Measurements from ENCODE around the gene CCDC141. TPM values are rescaled to one million over a fixed set of nuclear protein-coding genes. Genes with fewer than 3 reads are reported as not detected.

Gene CCDC141
- total RNA-seq, 1 donor from 2014 or later, result 25.7 TPM

DNA sequence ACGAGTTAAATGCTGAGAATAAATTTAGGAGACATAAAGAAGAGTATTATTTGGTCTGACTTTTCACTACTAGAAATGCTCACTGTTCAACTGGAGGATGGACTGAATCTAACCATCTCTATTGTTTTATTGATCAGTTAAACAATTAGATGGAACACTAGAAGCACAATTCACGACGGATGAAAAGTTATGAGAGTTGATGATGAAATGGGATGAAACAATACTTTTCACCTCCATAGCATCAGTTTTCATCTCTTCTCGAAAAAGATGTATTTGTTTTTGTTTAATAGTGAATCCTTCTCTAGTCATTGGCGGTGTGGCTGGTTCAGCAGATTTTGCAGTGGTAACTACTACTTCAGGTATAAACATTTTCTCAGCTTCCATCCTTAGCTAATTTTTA, 262.0 kb downstream of the CCDC141 start:
- no peaks in the 10 kb centered on the region for H3K4me1 ChIP-seq
- DNase-seq, result no peak
- H3K36me3 ChIP-seq, result no peaks in the 10 kb centered on the region
- H3K9me3 ChIP-seq, result no peaks in the 10 kb centered on the region
- intact Hi-C loops (cut with DNase I), result no loop called here
- H3K4me3 ChIP-seq, result no peak overlapping the region
- no peaks in the 10 kb centered on the region for H3K27me3 ChIP-seq
- no peak overlapping the region for H3K27ac ChIP-seq
- no peak for TF ChIP-seq CTCF (IDR thresholded peaks at IDR 0.05)
- no peak for ATAC-seq

GRCh38 chr2:178787155-178787554, 262.8 kb downstream of the CCDC141 start:
- no peak for TF ChIP-seq CTCF (IDR thresholded peaks at IDR 0.05)
- intact Hi-C loops (cut with DNase I), result no loop called here

GRCh38 chr2:178783889-178784288, 266.0 kb downstream of the CCDC141 start:
- DNase-seq (no peak), ATAC-seq (no peak)
- no peaks in the 10 kb centered on the region for H3K4me1 ChIP-seq
- intact Hi-C loops (cut with DNase I), result no loop called here
- no peaks in the 10 kb centered on the region for H3K9me3 ChIP-seq
- TF ChIP-seq CTCF (IDR thresholded peaks at IDR 0.05), result no peak
- no peaks in the 10 kb centered on the region for H3K27me3 ChIP-seq
- H3K36me3 ChIP-seq, result no peaks in the 10 kb centered on the region
- no peak overlapping the region for H3K4me3 ChIP-seq
- no peak overlapping the region for H3K27ac ChIP-seq

More at GRCh38 chr2:178787155-178787554, 262.8 kb downstream of the CCDC141 start:
- H3K27ac ChIP-seq, result no peak overlapping the region
- no peaks in the 10 kb centered on the region for H3K27me3 ChIP-seq
- H3K9me3 ChIP-seq, result no peaks in the 10 kb centered on the region
- no peak overlapping the region for H3K4me3 ChIP-seq
- H3K4me1 ChIP-seq, result no peaks in the 10 kb centered on the region
- no peak for DNase-seq
- no peaks in the 10 kb centered on the region for H3K36me3 ChIP-seq
- ATAC-seq, result no peak

GRCh38 chr2:178782236-178782635, 267.7 kb downstream of the CCDC141 start:
- Histone ChIP-seq H3K4me1 (no peaks in the 10 kb centered on the region), H3K4me3 (no peak overlapping the region), H3K36me3 (no peaks in the 10 kb centered on the region), H3K27me3 (no peaks in the 10 kb centered on the region), H3K9me3 (no peaks in the 10 kb centered on the region), H3K27ac (no peak overlapping the region)
- ATAC-seq (no peak), DNase-seq (no peak)
- intact Hi-C loops (cut with DNase I), result no loop called here
- TF ChIP-seq CTCF (IDR thresholded peaks at IDR 0.05), result no peak

Other genes with a start within 250 kb of the CCDC141 start
- gene TTN, start 242.7 kb downstream of the CCDC141 start, total RNA-seq, result 19.6 TPM
- gene SESTD1, start 214.7 kb upstream of the CCDC141 start, total RNA-seq, result 107 TPM